ENCODE results near the gene PLEKHH2.

PLEKHH2 gene

DNA sequence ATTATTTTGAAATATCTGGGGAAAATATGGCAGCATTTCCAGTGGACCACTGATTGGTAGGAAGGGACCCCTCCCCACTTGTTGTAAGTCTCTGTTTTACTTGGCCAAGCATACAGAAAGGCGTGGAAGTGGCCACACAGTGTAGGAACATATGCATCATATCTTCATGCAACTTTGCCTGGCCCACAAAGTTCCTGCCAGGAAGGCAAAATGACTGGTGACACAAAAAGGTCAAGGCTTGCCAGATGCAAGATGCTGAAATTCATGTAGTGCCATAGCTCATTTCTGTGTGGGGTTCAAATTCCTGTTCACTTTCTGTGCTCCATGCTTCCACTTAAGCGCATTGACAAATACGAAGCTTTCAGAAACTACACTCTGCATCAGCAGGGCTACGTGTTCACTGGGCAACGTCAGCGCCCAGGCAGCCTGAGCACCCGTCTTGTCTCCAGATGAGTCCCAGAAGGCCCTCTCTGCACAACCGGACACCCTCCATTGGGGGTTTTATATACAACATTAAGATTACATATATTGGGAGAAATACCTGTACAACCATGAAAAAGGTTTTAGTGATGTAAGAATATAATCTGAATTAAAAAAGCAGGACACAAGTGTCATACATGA lies 140.4 kb downstream of the PLEKHH2 start:
- no peak overlapping the region for H3K23ac ChIP-seq (ENCODE audit: low read length in 2 of 2)
- H3K36me3 ChIP-seq (ENCODE audit: control insufficient read depth in 1 of 2, insufficient read depth in 2 of 2, low read depth in 1 of 2, low read length in 2 of 2), result peaks cover 7 to 26% of the 10 kb centered on the region in 2 experiments
- no peak overlapping the region for H2AFZ ChIP-seq (ENCODE audit: low read depth, low read length)
- no peaks in the 10 kb centered on the region for H3K27me3 ChIP-seq (ENCODE audit: control insufficient read depth in 1 of 2, insufficient read depth in 1 of 2, low read length in 2 of 2)
- no peak overlapping the region for H3K4ac ChIP-seq (ENCODE audit: low read depth in 1 of 2, low read length in 2 of 2)
- H3K18ac ChIP-seq (ENCODE audit: low read depth in 1 of 2, low read length in 2 of 2), result no peak overlapping the region
- H2BK12ac ChIP-seq (ENCODE audit: low read length in 2 of 2), result no peak overlapping the region
- no peak overlapping the region for H3K9ac ChIP-seq (ENCODE audit: low read length)
- H3K4me3 ChIP-seq (ENCODE audit: insufficient read depth in 1 of 2, low read depth in 1 of 2, low read length in 2 of 2), result no peak overlapping the region
- H3K9me3 ChIP-seq (ENCODE audit: control insufficient read depth, low read length), result no peaks in the 10 kb centered on the region
- DNase-seq, result no peak
- no peak overlapping the region for H4K91ac ChIP-seq (ENCODE audit: low read length)
- no peak overlapping the region for H3K14ac ChIP-seq (ENCODE audit: low read length in 2 of 2)
- H2AK5ac ChIP-seq (ENCODE audit: low read length, severe bottlenecking), result no peak overlapping the region
- H2BK15ac ChIP-seq (ENCODE audit: low read depth, poor library complexity, severe bottlenecking), result no peak overlapping the region
- no peak overlapping the region for H3K4me2 ChIP-seq (ENCODE audit: low read length, poor library complexity, severe bottlenecking)
- no peak overlapping the region for H2BK5ac ChIP-seq (ENCODE audit: low read depth, low read length, poor library complexity, severe bottlenecking)
- 95% methylated on average over 6 of the region's 8 CpGs for WGBS
- H2BK120ac ChIP-seq (ENCODE audit: low read depth, low read length), result no peak overlapping the region
- no peak overlapping the region for H4K8ac ChIP-seq (ENCODE audit: low read length)
- H3K4me1 ChIP-seq (ENCODE audit: control insufficient read depth, insufficient read depth, low read depth, low read length), result peaks cover 1% of the 10 kb centered on the region
- peaks cover 8% of the 10 kb centered on the region for H3K79me1 ChIP-seq (replicated peaks; ENCODE audit: low read length, poor library complexity, severe bottlenecking)
- H3K27ac ChIP-seq (ENCODE audit: low read length, poor library complexity, severe bottlenecking), result no peak overlapping the region

DNA sequence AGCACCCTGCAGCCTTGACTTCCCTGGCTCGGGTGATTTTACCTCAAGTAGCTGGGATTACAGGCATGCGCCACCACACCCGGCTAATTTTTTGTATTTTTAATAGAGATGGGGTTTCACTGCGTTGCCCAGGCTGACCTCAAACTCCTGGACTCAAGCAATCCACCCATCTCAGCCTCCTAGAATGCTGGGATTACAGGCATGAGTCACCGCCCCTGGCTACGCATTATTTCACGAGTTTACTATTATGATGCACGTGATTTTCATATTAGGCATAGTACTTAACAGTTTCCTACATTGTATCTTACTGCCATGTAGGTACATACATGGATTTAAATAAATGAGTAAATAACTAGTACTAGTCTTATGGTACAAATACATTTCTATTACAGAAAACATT lies 141.2 kb downstream of the PLEKHH2 start:
- Histone ChIP-seq H2BK120ac (ENCODE audit: low read depth, low read length) (no peak overlapping the region), H3K27me3 (ENCODE audit: control insufficient read depth in 1 of 2, insufficient read depth in 1 of 2, low read length in 2 of 2) (no peaks in the 10 kb centered on the region), H3K9me3 (ENCODE audit: control insufficient read depth, low read length) (no peaks in the 10 kb centered on the region), H3K27ac (ENCODE audit: low read length, poor library complexity, severe bottlenecking) (no peak overlapping the region), H3K18ac (ENCODE audit: low read depth in 1 of 2, low read length in 2 of 2) (no peak overlapping the region), H3K36me3 (ENCODE audit: control insufficient read depth in 1 of 2, insufficient read depth in 2 of 2, low read depth in 1 of 2, low read length in 2 of 2) (peaks cover 7 to 29% of the 10 kb centered on the region in 2 experiments), H3K23ac (ENCODE audit: low read length in 2 of 2) (no peak overlapping the region), H2BK15ac (ENCODE audit: low read depth, poor library complexity, severe bottlenecking) (no peak overlapping the region), H2AK5ac (ENCODE audit: low read length, severe bottlenecking) (no peak overlapping the region), H2AFZ (ENCODE audit: low read depth, low read length) (no peak overlapping the region), H2BK5ac (ENCODE audit: low read depth, low read length, poor library complexity, severe bottlenecking) (no peak overlapping the region), H4K91ac (ENCODE audit: low read length) (no peak overlapping the region), H4K8ac (ENCODE audit: low read length) (no peak overlapping the region), H3K79me1 (replicated peaks; ENCODE audit: low read length, poor library complexity, severe bottlenecking) (peaks cover 8% of the 10 kb centered on the region), H3K4me3 (ENCODE audit: insufficient read depth in 1 of 2, low read depth in 1 of 2, low read length in 2 of 2) (no peak overlapping the region), H3K4ac (ENCODE audit: low read depth in 1 of 2, low read length in 2 of 2) (no peak overlapping the region), H3K4me2 (ENCODE audit: low read length, poor library complexity, severe bottlenecking) (no peak overlapping the region), H2BK12ac (ENCODE audit: low read length in 2 of 2) (no peak overlapping the region), H3K4me1 (ENCODE audit: control insufficient read depth, insufficient read depth, low read depth, low read length) (peaks cover 1% of the 10 kb centered on the region), H3K14ac (ENCODE audit: low read length in 2 of 2) (no peak overlapping the region), H3K9ac (ENCODE audit: low read length) (no peak overlapping the region)
- no peak for DNase-seq
- WGBS, result 100% methylated on average over 6 of the region's 8 CpGs

DNA sequence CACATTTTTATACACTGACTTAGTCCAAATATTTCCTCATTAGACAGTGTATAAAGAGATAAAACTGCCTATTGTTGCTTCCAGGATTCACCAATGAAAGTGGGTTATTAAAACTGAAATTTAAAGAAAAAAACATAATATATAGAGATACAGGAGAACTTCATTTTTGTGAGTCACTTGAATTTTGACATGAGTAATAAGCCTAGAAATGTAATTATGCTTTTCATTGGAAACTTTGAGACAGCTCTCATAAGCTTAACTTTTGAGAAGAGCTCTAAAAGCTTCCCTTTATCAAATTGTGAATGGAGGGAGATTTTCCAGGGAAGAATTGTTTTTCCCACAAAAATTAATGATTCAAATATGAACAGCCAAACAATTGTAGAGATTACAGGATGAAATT lies 150.8 kb downstream of the PLEKHH2 start:
- Histone ChIP-seq H2BK120ac (ENCODE audit: low read depth, low read length) (no peak overlapping the region), H4K91ac (ENCODE audit: low read length) (no peak overlapping the region), H3K23ac (ENCODE audit: low read length in 2 of 2) (no peak overlapping the region), H3K27ac (ENCODE audit: low read length, poor library complexity, severe bottlenecking) (no peak overlapping the region), H3K4ac (ENCODE audit: low read depth in 1 of 2, low read length in 2 of 2) (no peak overlapping the region), H2BK15ac (ENCODE audit: low read depth, poor library complexity, severe bottlenecking) (no peak overlapping the region), H4K8ac (ENCODE audit: low read length) (no peak overlapping the region), H3K4me2 (ENCODE audit: low read length, poor library complexity, severe bottlenecking) (no peak overlapping the region), H3K9ac (ENCODE audit: low read length) (no peak overlapping the region), H3K14ac (ENCODE audit: low read length in 2 of 2) (no peak overlapping the region), H3K18ac (ENCODE audit: low read depth in 1 of 2, low read length in 2 of 2) (no peak overlapping the region), H2BK12ac (ENCODE audit: low read length in 2 of 2) (no peak overlapping the region), H3K4me1 (ENCODE audit: control insufficient read depth, insufficient read depth, low read depth, low read length) (no peaks in the 10 kb centered on the region), H3K27me3 (ENCODE audit: control insufficient read depth in 1 of 2, insufficient read depth in 1 of 2, low read length in 2 of 2) (no peaks in the 10 kb centered on the region), H3K9me3 (ENCODE audit: control insufficient read depth, low read length) (no peaks in the 10 kb centered on the region), H3K36me3 (ENCODE audit: control insufficient read depth in 1 of 2, insufficient read depth in 2 of 2, low read depth in 1 of 2, low read length in 2 of 2) (peaks cover 13 to 71% of the 10 kb centered on the region in 2 experiments), H2BK5ac (ENCODE audit: low read depth, low read length, poor library complexity, severe bottlenecking) (no peak overlapping the region), H3K79me1 (replicated peaks; ENCODE audit: low read length, poor library complexity, severe bottlenecking) (no peaks in the 10 kb centered on the region), H2AFZ (ENCODE audit: low read depth, low read length) (no peak overlapping the region), H3K4me3 (ENCODE audit: insufficient read depth in 1 of 2, low read depth in 1 of 2, low read length in 2 of 2) (no peak overlapping the region), H2AK5ac (ENCODE audit: low read length, severe bottlenecking) (no peak overlapping the region)
- DNase-seq, result no peak

DNA sequence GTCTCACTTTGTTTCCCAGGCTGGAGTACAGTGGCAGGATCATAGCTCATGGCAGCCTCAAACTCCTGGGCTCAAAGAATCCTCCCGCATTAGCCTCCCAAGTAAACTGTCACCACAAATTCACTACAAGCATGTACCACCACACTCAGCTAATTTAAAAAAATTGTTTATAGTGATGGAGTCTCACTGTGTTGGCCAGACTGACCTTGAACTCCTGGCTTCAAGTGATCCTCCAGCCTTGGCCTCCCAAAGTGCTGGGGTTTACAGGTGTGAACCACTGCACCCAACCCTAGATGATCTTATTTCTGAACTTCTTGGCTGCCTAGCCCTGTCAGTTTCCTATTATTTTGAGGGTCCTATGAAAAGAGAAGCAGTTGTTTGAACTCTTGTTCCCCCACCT lies 151.6 kb downstream of the PLEKHH2 start:
- no peaks in the 10 kb centered on the region for H3K4me1 ChIP-seq (ENCODE audit: control insufficient read depth, insufficient read depth, low read depth, low read length)
- H2BK15ac ChIP-seq (ENCODE audit: low read depth, poor library complexity, severe bottlenecking), result no peak overlapping the region
- H2BK5ac ChIP-seq (ENCODE audit: low read depth, low read length, poor library complexity, severe bottlenecking), result no peak overlapping the region
- H3K27ac ChIP-seq (ENCODE audit: low read length, poor library complexity, severe bottlenecking), result no peak overlapping the region
- no CpG with 5 or more reads among the region's 1 CpG for WGBS
- no peak overlapping the region for H3K4ac ChIP-seq (ENCODE audit: low read depth in 1 of 2, low read length in 2 of 2)
- H3K18ac ChIP-seq (ENCODE audit: low read depth in 1 of 2, low read length in 2 of 2), result no peak overlapping the region
- no peak overlapping the region for H4K8ac ChIP-seq (ENCODE audit: low read length)
- no peak overlapping the region for H2BK120ac ChIP-seq (ENCODE audit: low read depth, low read length)
- peaks cover 13 to 69% of the 10 kb centered on the region in 2 experiments for H3K36me3 ChIP-seq (ENCODE audit: control insufficient read depth in 1 of 2, insufficient read depth in 2 of 2, low read depth in 1 of 2, low read length in 2 of 2)
- H3K4me3 ChIP-seq (ENCODE audit: insufficient read depth in 1 of 2, low read depth in 1 of 2, low read length in 2 of 2), result no peak overlapping the region
- no peak overlapping the region for H3K9ac ChIP-seq (ENCODE audit: low read length)
- no peak overlapping the region for H3K23ac ChIP-seq (ENCODE audit: low read length in 2 of 2)
- no peak for DNase-seq
- no peak overlapping the region for H2BK12ac ChIP-seq (ENCODE audit: low read length in 2 of 2)
- no peak overlapping the region for H4K91ac ChIP-seq (ENCODE audit: low read length)
- H3K9me3 ChIP-seq (ENCODE audit: control insufficient read depth, low read length), result no peaks in the 10 kb centered on the region
- H2AK5ac ChIP-seq (ENCODE audit: low read length, severe bottlenecking), result no peak overlapping the region
- no peak overlapping the region for H3K4me2 ChIP-seq (ENCODE audit: low read length, poor library complexity, severe bottlenecking)
- H2AFZ ChIP-seq (ENCODE audit: low read depth, low read length), result no peak overlapping the region
- no peaks in the 10 kb centered on the region for H3K79me1 ChIP-seq (replicated peaks; ENCODE audit: low read length, poor library complexity, severe bottlenecking)
- no peaks in the 10 kb centered on the region for H3K27me3 ChIP-seq (ENCODE audit: control insufficient read depth in 1 of 2, insufficient read depth in 1 of 2, low read length in 2 of 2)
- H3K14ac ChIP-seq (ENCODE audit: low read length in 2 of 2), result no peak overlapping the region
